A673 (cell line): ENCODE data around the gene SHROOM3. TPM values are rescaled to one million over a fixed set of nuclear protein-coding genes. Genes with fewer than 3 reads are reported as not detected.

Source experiments
- BruUV-seq: library from RNA; stranded (reverse); fragments of 400-500 nt; replicated peaks from 2 replicates; lab custom pipeline; 2021; lab: Mats Ljungman, UMichigan
- CTCF ChIA-PET: fragments of 300-600 bp; sonication (Branson Sonifier 250); formaldehyde crosslinking; loops from one replicate; lab custom pipeline; 2022; ENCODE audit warnings: antibody characterized with exemption; lab: Charles Lee
- POLR2A ChIA-PET: fragments of 300-600 bp; sonication (Branson Sonifier 250); formaldehyde crosslinking; loops from one replicate; lab custom pipeline; 2022; ENCODE audit warnings: antibody characterized with exemption; ENCODE audit not compliant: low non-redundant PET; lab: Charles Lee
- DNase-seq: peaks from one replicate; pipeline ENCODE4 v3.0.0-alpha.2; 2015; ENCODE audit warnings: low spot score
- H3K27ac ChIP-seq: fragments of 200-600 bp; sonication (generic); 2 replicates; pipeline ENCODE4 v1.5.1; 2016; ENCODE audit warnings: mixed run types, low read depth, mild to moderate bottlenecking, mixed read lengths, antibody characterized with exemption, low read length; ENCODE audit not compliant: poor library complexity, severe bottlenecking
- H3K27me3 ChIP-seq: fragments of 200-600 bp; sonication (generic); replicated peaks from 2 replicates; pipeline ENCODE4 v1.6.1; 2017; ENCODE audit warnings: mixed run types, low read depth, mild to moderate bottlenecking, mixed read lengths, antibody characterized with exemption, low read length; ENCODE audit not compliant: insufficient read depth, poor library complexity
- H3K36me3 ChIP-seq: fragments of 200-600 bp; sonication (generic); 2 replicates; pipeline ENCODE4 v1.6.1; 2016; ENCODE audit warnings: mixed run types, mild to moderate bottlenecking, mixed read lengths, antibody characterized with exemption, low read length; ENCODE audit not compliant: insufficient read depth, poor library complexity, severe bottlenecking
- H3K4me1 ChIP-seq: fragments of 200-600 bp; sonication (generic); 2 replicates; pipeline ENCODE4 v1.6.1; 2017; ENCODE audit warnings: mixed run types, mild to moderate bottlenecking, mixed read lengths, antibody characterized with exemption, low read length; ENCODE audit not compliant: insufficient read depth, poor library complexity, severe bottlenecking
- H3K4me3 ChIP-seq: fragments of 200-600 bp; sonication (generic); 2 replicates; pipeline ENCODE4 v1.5.1; 2016; ENCODE audit warnings: low read depth, mixed run types, mild to moderate bottlenecking, mixed read lengths, low read length; ENCODE audit not compliant: poor library complexity, severe bottlenecking
- H3K9me3 ChIP-seq: fragments of 200-600 bp; sonication (generic); 2 replicates; pipeline ENCODE4 v1.6.1; 2016; ENCODE audit warnings: mixed run types, low read depth, mild to moderate bottlenecking, mixed read lengths, antibody characterized with exemption, low read length; ENCODE audit not compliant: poor library complexity, severe bottlenecking
- CTCF ChIP-seq: fragments of 300-800, 200-600 bp; sonication (generic); conservative IDR thresholded peaks from 2 replicates; pipeline ENCODE4 v1.5.1; 2017; ENCODE audit warnings: low read depth, mild to moderate bottlenecking, antibody characterized with exemption, low read length, moderate library complexity, mixed read lengths
- EZH2 ChIP-seq: fragments of 200-600 bp; sonication (generic); IDR thresholded peaks from 2 replicates; pipeline ENCODE4 v1.6.1; 2017; ENCODE audit warnings: borderline replicate concordance, low read depth, mild to moderate bottlenecking, mixed read lengths, antibody characterized with exemption, low read length; ENCODE audit not compliant: poor library complexity, severe bottlenecking
- intact Hi-C: fragments of 100-400 bp; cut with micrococcal nuclease; formaldehyde crosslinking; loops from one replicate; pipeline ENCODE4 v1.10.0; 2022; ENCODE audit not compliant: unreplicated experiment
- total RNA-seq: library from RNA; stranded (reverse); gene quantifications from 2 replicates; pipeline ENCODE4 v1.2.3, GENCODE V29; 2021

Gene SHROOM3
- total RNA-seq, 1 experiment from 2014 or later = 9.3 TPM

GRCh38 chr4:76588274-76588673 lies 153.2 kb downstream of the SHROOM3 start:
- H3K27me3 ChIP-seq = no peaks in the 10 kb centered on the region
- intact Hi-C loops = no loop called here
- no peaks in the 10 kb centered on the region for H3K9me3 ChIP-seq
- POLR2A ChIA-PET = no interaction called here
- DNase-seq = no peak
- CTCF ChIA-PET = no interaction called here
- TF ChIP-seq EZH2 (no peak), CTCF (no peak)
- H3K4me1 ChIP-seq = no peaks in the 10 kb centered on the region
- no peak overlapping the region for H3K27ac ChIP-seq
- no TSS peak for BruUV-seq
- H3K36me3 ChIP-seq = no peaks in the 10 kb centered on the region
- H3K4me3 ChIP-seq = no peak overlapping the region

GRCh38 chr4:76589402-76589801 lies 154.4 kb downstream of the SHROOM3 start:
- no peaks in the 10 kb centered on the region for H3K4me1 ChIP-seq
- intact Hi-C loops = no loop called here
- DNase-seq = no peak

DNA sequence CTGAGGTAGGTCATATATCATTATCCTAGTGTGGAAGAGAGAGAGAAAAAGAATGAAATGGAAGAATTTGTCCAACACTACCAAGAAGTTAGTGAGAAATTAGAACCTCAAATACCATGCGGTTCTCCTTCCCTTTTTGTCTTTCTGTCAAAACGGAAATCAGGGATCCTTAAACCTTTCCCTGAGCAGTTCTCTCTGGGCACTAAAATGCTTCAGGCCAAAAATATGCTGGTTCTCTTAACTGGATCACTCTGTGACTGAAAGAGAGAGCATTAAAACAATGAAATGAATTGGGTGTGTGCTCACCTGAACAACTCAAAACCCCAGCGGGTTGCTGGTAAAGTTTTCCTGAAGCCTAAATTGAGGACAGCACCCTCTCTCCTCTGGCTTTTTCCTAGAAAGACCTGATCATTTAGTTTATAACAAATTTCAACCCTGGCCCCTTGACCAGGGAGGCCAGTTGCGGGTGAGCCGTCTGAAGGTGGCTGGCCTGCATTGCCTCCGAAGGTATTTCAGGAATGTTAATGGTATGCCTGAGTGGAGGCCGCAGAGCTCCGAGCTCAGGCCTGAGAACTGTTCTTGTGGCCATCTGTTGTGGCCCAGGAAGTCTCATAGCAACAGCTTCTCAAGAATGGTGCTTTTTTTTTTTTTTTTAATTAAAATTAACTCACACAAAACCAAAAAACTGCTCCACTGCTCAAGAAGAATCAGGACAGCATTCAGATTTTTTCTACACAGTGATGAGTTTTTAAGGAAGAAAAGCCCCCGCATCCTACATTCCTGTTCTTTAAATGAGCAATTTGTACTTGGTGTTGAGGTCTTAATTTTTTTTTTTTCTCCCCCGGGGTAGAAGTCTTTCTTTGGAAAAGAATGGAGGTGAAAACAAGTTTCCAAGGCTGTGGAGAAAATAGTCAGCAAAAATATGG lies 155.1 kb downstream of the SHROOM3 start:
- no TSS peak for BruUV-seq
- ChIA-PET CTCF (no interaction called here), POLR2A (no interaction called here)
- intact Hi-C loops = no loop called here
- Histone ChIP-seq H3K9me3 (no peaks in the 10 kb centered on the region), H3K36me3 (no peaks in the 10 kb centered on the region), H3K27me3 (no peaks in the 10 kb centered on the region), H3K4me1 (no peaks in the 10 kb centered on the region), H3K4me3 (no peak overlapping the region), H3K27ac (no peak overlapping the region)
- DNase-seq = no peak
- TF ChIP-seq EZH2 (no peak), CTCF (no peak)

More at GRCh38 chr4:76589402-76589801, 154.4 kb downstream of the SHROOM3 start:
- Histone ChIP-seq H3K4me3 (no peak overlapping the region), H3K36me3 (no peaks in the 10 kb centered on the region), H3K27ac (no peak overlapping the region), H3K27me3 (no peaks in the 10 kb centered on the region), H3K9me3 (no peaks in the 10 kb centered on the region)
- no TSS peak for BruUV-seq
- ChIA-PET CTCF (no interaction called here), POLR2A (no interaction called here)
- no peak for TF ChIP-seq CTCF
- TF ChIP-seq EZH2 = no peak
